ENCODE measurements around the gene RNU6-8. TPM values are rescaled to one million over a fixed set of nuclear protein-coding genes. Genes with fewer than 3 reads are reported as not detected.

RNU6-8 gene
- total RNA-seq, 2 experiments from 2014 or later, result not detected

Other genes starting within 250 kb of the RNU6-8 start
- gene ARHGAP5, start 126.0 kb downstream of the RNU6-8 start, total RNA-seq, result 10 to 100 TPM; 40.1 to 45.6 TPM
- not detected for gene RNU6-7, start 1.2 kb downstream of the RNU6-8 start, total RNA-seq
- 1 to 10 TPM; 1.1 to 2.0 TPM for gene AKAP6, start 126.0 kb upstream of the RNU6-8 start, total RNA-seq

Measured in activated CD4-positive, alpha-beta T cell treated with anti-CD3 and anti-CD28 coated beads for 36 hours (primary cell).